GM10266 (cell line): ENCODE results near the gene ABHD4.
"Not testable (repeated sequence)": the region's sequence is repeated elsewhere in the genome, so short reads cannot be mapped to it uniquely, and the experiment has no call there.

Experiments used
- DNase-seq: peaks from one replicate; pipeline ENCODE4 v3.0.0; 2012; ENCODE audit errors: extremely low spot score
- TF ChIP-seq, protein P1 (sequence below): IDR thresholded peaks from 2 replicates; pipeline ENCODE4 v1.5.1; 2012; ENCODE audit warnings: mild to moderate bottlenecking, low read depth; ENCODE audit not compliant: control insufficient read depth, insufficient read depth; ENCODE audit errors: missing control alignments

Gene ABHD4

DNA sequence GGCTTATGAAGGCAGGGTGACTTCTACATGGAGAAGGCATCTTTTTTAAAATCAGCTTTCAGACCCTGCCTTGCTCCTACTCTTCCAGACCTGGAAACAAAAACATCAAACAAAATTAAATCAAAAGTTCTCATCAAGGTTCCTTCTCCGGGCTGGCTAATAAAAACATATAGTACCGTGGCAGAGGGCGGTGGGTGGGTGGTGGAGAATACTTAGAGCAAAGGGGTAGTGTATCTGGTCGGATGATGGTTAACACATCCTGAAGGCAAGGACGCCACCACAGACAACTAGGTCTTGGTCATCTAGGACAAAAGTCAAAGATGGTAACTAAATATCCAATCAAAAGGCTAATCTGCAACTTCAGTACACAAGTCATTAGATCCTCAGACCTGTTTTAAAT is 10.9 kb upstream of the ABHD4 start:
- DNase-seq: no peak
- TF ChIP-seq, protein P1, sequence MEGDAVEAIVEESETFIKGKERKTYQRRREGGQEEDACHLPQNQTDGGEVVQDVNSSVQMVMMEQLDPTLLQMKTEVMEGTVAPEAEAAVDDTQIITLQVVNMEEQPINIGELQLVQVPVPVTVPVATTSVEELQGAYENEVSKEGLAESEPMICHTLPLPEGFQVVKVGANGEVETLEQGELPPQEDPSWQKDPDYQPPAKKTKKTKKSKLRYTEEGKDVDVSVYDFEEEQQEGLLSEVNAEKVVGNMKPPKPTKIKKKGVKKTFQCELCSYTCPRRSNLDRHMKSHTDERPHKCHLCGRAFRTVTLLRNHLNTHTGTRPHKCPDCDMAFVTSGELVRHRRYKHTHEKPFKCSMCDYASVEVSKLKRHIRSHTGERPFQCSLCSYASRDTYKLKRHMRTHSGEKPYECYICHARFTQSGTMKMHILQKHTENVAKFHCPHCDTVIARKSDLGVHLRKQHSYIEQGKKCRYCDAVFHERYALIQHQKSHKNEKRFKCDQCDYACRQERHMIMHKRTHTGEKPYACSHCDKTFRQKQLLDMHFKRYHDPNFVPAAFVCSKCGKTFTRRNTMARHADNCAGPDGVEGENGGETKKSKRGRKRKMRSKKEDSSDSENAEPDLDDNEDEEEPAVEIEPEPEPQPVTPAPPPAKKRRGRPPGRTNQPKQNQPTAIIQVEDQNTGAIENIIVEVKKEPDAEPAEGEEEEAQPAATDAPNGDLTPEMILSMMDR: no peak

DNA sequence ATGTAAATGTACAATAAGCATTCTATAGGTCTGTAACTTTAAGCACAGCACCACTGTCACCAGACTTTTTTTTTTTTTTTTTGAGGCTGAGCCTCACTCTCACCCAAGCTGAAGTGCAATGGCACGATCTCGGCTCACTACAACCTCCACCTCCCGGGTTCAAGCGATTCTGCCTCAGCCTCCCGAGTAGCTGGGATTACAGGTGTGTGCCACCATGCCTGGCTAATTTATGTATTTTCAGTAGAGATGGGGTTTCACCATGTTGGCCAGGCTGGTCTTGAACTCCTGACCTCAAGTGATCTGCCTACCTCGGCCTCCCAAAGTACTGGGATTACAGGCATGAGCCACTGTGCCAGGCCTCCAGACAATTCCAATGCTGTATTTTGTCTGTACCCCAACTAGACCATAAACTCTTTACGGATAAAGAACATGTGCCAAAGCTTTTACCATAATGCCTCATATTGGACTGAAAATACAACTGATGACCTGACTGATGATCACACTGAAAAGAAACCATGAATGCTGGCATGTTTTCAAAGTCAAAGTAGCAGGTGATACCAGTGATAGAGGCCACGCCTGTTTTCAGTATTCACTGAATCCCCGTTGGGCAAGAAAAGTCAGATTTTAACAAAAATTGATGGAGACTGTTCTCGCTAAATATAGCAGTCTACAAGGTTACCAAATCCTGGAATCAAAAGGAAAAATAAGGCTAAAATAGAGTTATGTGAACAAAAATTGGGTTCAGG is 10.2 kb upstream of the ABHD4 start:
- not testable (repeated sequence) for DNase-seq

DNA sequence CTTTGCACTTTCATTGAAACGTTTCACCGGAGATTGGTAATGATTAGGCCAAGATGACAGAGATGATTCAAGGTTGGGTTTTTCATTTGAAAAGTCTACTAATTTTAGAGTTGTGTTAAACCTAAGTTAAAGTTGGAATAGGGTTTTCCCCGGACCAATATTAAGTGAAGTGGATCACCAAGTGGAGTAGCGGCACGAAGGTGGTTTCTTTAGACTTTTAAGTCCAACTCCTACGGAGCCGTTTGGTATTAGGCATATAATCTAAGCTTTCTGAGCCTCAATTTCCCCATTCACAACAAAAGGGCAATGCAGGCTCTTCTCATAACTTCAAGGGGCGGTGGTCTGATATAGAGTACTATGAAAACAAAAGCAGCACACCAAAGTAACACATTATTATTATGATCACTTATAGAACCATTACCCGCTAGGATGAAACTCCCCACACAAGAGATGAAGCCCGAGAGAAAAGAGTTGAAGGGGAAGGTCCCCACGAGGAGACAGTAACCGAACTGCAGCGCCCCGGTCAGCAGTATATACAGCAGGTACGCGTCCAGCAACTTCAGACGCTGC is 9.5 kb upstream of the ABHD4 start:
- TF ChIP-seq, protein P1: no peak
- DNase-seq: no peak

DNA sequence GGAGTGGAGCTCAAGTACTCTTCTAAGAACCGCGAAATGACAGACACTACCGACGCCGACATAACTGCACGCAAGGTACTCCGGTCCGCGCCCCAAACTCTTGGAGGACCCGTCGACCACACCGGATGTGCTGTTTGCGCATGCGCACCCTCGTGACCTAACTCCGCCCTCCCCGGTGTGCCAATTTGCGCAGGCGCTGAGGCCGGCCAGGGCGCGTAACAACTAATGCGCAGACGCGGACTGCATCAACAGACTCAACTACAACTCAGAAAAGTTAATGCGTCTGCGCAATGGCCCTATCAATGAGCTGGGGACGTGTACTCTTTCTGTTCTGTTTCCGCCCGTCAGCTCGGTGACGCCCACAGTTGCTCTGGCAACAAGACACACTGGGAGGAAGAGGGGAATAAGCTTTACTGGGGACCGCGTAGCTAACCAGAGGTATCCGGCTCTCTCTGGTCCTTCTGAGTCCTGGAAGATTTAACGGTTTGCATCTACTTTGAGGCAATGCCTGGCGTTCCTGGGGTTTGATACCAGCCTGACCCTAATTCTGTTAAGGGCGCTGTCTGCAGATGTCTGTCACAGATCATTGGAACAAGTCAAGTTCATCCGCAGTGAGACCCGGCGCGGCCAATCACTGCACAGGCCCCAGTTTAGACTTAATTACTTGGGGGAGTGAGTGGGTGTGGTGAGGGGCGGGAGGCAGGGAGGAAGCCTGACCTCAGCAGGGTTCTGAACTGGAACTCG is 8.8 kb upstream of the ABHD4 start, which contains the start of gene DAD1:
Gene DAD1 (minus strand): TSS at position 129 of the 744 bp plus-strand sequence. CDS start 67 bp downstream, at position 62.
- TF ChIP-seq, protein P1: no peak

DNA sequence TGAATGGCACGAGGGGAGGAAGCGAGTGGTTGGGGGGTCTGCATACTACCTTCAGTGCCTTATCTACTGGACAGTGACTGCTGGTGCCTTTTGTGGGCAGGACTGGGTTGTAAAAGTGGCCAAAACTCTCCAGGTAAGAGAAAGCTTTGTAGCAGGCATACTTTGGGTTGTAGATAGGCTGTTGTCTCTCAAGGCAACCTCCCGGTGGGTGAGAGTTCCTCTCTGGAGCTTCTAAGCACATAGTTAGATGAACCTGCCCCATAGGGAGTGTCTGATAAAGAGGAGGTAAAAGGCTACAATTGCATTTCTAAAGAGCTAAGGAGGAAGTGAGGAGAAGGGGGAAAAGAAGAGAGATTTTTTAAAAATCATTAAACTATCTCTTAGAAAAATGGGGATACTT is 4.9 kb upstream of the ABHD4 start:
- TF ChIP-seq, protein P1: no peak
- DNase-seq: no peak

More for the DNA sequence above, 8.8 kb upstream of the ABHD4 start, which contains the start of gene DAD1:
- DNase-seq: peak; percentile 95

DNA sequence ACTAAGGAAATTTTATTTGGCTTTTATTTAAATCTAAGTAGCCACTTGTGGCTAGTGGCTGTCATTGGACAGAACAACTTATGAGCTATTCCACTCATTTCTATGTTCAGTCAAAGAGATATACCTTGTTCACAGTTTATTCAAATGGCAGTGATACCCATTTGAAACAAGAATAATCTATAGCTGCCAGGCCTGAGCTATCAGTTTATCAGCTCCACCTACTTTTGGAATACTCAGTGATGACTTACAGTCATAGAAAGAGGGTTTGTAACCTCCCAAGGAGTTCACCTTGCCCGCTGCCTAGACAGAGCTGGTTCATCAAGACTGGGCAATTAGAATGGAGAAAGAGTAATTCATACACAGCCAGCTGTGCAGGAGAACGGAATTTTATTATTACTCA is 4.5 kb upstream of the ABHD4 start:
- TF ChIP-seq, protein P1: no peak

DNA sequence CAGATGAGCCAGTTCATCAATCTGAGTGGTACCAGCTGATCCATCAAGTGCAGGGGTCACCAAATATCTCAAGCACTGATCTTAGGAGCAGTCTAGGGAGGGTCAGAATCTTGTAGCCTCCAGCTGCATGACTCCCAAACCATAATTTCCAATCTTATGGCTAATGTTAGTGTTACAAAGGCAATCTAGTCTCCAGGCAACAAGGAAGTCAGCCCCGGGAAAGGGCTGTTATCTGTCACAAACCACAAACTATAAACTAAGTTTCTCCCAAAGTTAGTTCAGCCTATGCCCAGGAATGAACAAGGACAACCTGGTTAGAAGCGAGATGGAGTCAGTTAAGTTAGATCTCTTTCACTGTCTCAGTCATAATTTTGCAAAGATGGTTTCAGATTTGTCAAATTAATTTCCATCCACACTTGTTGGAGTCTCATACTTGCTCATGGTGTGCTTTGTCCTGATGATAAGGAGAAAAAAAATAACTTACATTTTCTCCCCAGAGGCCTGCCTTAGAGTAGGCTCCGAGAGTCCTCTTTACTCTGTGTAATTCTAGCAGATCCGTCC is 3.9 kb upstream of the ABHD4 start:
- TF ChIP-seq, protein P1: no peak
- no peak for DNase-seq

More for the DNA sequence above, 4.5 kb upstream of the ABHD4 start:
- no peak for DNase-seq
